8988T (cell line): ENCODE data around the gene MRPS22.
"Not testable (repeated sequence)": the region's sequence is repeated elsewhere in the genome, so short reads cannot be mapped to it uniquely, and the experiment has no call there.

Experiments used
- DNase-seq: peaks from one replicate; pipeline ENCODE4 v3.0.0; 2011

The MRPS22 gene

GRCh38 chr3:139312959-139313358, 30.9 kb upstream of the MRPS22 start:
- DNase-seq, result peak; percentile 32

- DNase-seq, result no peak
Measured at GRCh38 chr3:139313921-139314320, 29.9 kb upstream of the MRPS22 start.

DNA sequence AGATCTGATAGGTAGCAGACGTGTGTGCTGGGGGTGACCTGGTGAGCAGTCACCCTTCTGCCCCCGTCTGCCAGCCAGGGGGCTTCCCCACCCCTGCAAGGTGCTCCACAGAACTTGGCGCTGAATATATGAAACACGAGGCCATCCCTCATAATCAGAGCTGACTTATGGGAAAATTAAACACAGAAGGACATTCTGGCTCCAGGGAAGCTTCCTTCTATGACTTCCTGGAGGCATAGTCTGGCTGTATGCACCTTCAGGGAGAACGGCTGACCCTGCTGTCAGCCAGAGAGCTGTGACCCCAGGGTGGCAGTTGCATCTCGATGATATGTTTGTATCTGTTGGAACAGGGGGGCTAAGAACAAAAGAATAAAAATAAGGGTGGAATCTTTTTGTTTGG, 26.6 kb upstream of the MRPS22 start:
- no peak for DNase-seq

DNA sequence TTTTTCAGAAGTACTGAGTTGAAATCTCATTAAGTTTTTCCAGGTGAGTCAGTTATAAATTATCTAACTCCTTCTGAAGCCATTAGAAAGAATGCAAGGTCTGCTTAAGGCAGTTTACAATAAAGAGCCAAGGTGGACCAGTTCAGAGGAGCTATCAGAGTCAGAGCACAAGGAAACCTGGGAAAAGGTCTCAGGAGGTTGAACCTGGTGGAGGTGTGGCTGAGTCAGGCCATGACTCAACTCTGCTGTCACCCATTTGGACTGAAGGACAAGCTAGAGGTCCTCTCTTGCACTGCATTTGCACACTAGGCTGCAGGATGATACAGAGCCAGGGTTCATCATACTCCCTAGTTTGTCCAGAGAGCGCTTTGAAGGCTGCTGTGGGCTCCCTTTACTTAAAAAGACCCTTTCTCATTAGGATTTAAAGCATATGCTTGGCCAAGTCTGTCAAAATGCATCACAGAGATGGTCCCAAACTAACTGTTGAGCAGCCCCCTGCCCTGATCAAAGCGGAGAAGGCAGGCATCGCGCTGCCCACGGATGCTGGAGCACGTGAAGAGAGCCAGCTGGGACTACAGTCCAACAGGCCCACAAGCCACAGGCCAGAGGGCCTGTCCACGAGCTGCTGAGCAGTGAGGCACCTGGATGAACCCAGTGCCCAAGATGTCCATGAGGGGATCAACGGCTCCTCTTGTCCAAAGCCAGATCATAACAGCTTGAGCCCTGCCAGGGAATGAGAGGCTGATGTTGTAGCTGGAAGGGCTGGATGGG, 26.0 kb upstream of the MRPS22 start:
- no peak for DNase-seq

DNA sequence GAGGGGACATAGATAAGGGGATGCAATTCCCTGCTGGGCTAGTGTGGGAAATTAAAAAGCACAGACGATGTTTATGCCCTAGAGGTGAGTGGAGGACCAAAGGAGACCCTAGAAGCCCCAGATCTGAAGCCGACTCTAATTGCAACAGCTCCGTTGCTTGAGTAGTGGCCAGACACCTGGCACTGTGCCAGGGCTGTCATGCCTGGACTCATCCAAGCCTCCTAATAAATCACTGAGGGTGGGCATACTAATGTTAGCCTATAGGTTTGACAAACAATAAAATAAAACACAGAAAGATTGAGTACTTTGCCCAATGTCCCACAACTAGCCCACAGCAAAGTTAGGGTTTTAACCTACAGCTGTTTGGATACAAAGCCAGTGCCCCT, 25.4 kb upstream of the MRPS22 start:
- DNase-seq, result no peak

GRCh38 chr3:139318826-139319225, 25.0 kb upstream of the MRPS22 start:
- DNase-seq, result no peak

GRCh38 chr3:139319428-139320402, 24.1 kb upstream of the MRPS22 start:
- no peak for DNase-seq

DNA sequence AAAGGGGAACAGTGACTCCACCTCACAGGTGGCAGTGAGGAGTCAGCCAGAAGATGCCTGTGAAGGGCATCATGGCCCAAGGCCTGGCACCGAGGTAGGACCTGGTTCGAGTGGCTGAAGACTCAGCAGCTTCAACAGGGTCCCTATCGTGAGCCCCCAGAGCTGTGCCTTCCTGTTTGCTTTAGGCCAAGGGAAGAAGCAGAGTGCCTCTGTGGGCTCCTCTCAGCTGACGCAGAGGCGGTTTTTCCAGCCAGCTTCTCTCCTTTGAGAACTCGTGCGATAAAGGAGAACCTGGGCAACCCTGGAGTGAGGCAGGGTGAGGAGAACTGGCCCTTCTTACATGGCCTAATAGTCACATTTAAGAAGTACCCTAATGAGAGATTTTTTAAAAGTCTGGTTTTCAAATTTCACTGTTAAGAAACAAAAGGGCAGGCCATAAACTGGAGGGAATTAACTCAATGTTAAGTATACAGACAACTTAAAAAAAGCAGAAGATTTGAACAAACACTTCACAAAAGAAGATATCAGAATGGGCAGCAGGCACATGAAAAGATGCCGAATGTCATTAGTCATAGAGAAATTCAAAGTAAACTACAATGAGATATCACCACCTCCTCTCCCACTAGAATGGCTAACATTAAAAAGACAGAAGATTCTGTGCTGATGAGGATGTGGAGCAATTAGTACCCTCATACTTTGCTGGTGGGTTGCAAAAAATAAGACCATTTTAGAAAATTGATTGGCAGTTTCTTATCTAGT, 23.1 kb upstream of the MRPS22 start:
- no peak for DNase-seq

- DNase-seq, result no peak
Measured at GRCh38 chr3:139322346-139322745, 21.5 kb upstream of the MRPS22 start.

- no peak for DNase-seq
Measured at GRCh38 chr3:139323146-139323545, 20.7 kb upstream of the MRPS22 start.

- no peak for DNase-seq
Measured at GRCh38 chr3:139324456-139324855, 19.4 kb upstream of the MRPS22 start.

- no peak for DNase-seq
Measured at GRCh38 chr3:139325551-139325950, 18.3 kb upstream of the MRPS22 start.

DNA sequence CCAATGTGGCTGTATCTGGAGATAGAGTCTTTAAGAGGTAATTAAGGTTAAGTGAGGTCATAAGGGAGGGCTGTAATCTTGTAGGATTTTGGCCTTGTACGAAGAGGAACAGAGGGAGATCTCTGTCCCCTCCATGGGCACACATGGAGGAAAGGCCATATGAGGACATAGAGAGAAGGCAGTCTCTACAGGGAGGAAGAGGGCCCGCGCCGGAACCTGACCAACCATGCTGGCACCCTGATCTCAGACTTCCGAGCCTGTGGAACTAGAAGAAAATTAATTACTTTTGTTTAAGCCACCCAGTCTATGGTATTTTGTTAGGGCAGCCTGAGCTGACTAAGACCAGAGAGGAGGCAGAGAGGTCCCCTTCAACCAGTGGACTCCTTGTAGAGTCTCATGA, 17.7 kb upstream of the MRPS22 start:
- no peak for DNase-seq

DNA sequence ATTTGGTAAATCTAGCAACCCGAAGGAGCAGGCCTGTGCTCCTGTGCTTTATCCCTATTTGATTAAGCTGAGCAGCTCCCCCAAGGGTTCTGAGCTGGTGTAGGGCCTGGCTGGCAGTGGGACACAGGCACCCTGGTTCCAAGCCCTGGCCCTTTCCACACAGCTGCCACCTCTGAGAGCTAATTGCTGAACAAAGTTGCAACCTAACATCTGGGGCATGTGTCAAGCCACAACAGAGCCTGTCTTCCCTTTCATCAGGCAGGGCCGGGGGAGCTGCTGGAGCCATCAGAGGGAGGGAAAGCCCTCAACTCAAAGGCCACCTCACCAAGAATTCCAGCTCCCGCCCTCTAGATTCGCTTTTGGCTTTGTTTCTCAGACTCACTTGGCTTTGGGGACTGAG, 17.1 kb upstream of the MRPS22 start:
- no peak for DNase-seq

DNA sequence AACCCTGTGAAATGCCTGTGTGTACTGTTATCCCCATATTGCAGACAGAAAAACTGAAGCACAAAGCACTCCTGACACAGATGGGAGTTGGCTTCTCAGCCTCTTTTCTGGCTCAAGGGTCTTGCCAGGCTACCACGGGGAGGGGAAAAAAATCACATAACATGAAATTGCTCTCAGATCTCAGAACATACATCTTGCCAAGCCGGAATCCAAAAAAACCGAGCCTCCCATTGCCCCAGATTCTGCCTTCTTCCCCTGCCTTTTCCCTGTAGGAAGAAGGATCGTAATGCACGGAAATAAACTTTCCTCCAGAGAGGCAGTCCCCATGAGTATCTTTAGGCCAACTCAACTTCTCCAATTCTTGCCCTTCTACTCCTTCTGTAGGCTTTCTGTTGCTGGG, 16.6 kb upstream of the MRPS22 start:
- DNase-seq, result no peak

- DNase-seq, result no peak
Measured at GRCh38 chr3:139327861-139328260, 16.0 kb upstream of the MRPS22 start.

- DNase-seq, result no peak
Measured at GRCh38 chr3:139328356-139328755, 15.5 kb upstream of the MRPS22 start.

- DNase-seq, result peak; percentile 88
Measured at GRCh38 chr3:139329364-139329850, 14.4 kb upstream of the MRPS22 start.

DNA sequence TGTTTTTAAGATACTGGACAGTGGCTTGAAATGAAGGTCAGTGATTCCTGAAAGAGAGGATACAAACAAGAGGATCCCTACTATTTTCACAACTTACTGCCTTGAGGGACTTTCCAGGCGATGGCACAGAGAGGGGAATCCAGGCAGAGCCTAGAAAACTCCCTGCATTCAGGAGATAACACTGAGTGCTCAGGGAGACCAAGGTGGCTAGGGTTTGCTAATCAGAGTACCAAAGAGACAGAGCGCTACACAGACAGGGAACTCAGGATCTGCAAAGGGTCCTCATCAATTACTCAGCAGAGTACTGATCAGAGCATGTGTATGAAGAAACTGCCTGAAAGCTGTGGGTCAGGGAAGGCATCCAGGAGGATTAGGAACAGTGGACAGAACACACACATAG, 11.7 kb upstream of the MRPS22 start:
- DNase-seq, result no peak

- DNase-seq, result not testable (repeated sequence)
Measured at GRCh38 chr3:139334675-139335074, 9.1 kb upstream of the MRPS22 start.

DNA sequence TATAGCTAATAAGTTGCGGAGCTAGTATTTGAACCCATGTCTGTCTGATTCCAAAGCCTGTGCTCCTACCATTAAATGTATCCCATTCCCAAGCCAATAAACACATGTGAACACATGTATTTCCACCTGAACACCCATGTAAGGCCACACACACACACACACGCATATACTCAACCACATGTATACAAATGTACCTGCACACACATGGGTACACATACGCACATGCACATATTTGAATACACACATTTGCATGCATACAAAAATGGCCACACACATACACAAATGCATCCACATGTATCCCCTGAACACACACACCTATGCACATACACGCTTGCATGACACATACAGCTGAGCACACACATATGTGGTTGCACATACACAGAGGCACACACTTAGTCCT, 5.4 kb upstream of the MRPS22 start:
- DNase-seq, result no peak

- DNase-seq, result no peak
Measured at GRCh38 chr3:139339219-139339906, 4.5 kb upstream of the MRPS22 start.

DNA sequence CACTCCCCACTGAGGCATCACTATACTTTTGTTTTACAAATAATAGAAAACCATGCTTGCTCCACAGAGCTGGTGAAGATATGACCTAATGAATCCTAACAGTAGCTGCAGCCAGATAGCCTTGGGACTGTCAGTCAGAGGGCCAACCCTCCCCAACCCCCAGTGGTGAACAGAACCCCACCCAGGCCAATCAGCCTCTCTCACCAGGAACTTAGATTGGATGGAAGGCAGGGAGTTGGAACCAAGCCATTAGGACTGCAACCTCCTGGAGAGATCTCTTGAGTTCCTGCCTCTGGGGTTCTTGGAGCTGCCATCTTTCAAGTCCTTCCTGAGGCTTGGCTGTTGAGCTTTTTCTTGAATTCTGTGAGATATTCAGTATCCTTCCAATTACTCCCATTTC, 3.0 kb upstream of the MRPS22 start:
- no peak for DNase-seq
